NCI-H2107 (cell line): Measurements from ENCODE around the gene METTL25.

ENCODE experiments used
- DNase-seq: peaks from one replicate; lab custom pipeline; 2025; lab: John Stamatoyannopoulos, UW

Gene METTL25

DNA sequence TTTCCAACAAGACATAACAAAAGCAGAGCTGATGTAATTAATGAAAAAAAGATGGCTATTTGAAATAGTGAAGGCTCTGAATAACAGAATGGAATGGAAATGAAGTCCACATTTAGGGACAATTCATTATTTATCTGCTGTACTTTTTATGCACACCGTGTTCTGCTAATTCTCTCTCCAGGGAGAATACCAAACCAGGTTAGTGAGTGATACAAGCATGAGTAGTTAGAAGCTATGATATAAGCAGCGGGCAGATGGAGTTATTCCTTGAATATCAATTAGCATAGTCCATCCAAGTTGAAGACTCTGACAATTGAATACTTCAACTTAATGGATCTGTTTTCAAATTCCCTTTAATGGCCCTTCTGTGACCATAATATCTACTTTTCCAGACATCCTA lies 166.3 kb downstream of the METTL25 start:
- no peak for DNase-seq

DNA sequence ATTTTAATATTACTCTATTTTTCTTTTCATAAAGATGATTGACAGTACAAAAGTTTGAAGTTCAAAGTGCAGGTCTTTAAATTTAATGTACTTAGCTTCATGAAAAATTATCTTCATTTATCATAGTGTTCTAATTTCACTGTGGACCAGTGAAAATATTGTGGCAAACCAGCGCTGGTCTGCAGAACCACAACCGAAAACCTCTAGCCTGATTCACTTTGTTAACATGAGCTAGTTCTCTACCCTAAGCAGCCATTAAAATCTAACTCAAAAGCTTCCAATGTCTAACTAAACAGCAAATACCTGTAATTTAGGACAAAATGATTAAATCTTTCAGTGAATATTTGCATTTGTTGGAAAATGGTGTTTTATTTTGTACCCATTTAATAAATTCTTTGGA lies 167.3 kb downstream of the METTL25 start:
- DNase-seq, result no peak

DNA sequence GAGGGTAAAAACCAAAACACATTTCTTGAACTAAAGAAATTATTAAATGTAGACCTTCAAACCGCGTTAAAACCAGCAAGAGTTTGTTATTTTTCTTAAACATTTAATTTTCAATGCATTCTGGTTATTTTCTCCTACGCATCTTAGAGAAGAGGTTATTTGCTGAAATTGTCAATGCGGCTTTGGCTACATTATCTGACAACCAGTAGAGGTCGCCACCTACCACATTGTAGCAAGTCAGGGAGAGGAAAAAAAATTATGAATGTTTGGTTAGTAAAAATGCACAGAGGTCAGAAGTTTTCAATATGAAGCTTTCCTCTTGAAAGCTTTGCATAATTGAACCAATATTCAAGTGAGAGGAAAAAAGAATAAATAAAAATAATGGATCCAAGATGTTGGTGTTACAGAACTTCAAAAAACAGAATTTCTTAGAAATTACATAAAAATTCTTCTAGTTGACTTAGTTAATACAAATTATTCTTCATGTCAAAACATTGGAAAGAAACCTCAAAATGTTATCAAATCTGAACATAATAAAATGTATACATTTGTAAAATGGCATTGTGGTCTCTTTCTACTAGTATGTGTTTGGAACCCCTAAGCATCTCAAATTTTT lies 168.9 kb downstream of the METTL25 start:
- peak; percentile 55 for DNase-seq
